ENCODE measurements around the gene ATXN1.

GRCh38 chr6:16475494-16475781, 285.8 kb downstream of the ATXN1 start:
- TF ChIP-seq CREB5 (CRISPR knock-in tag; IDR thresholded peaks at IDR 0.05; ENCODE audit: low read depth) = no peak
- no peak for TF ChIP-seq PATZ1 (CRISPR knock-in tag; IDR thresholded peaks at IDR 0.05; ENCODE audit: borderline replicate concordance)
- TF ChIP-seq CSRNP3 (CRISPR knock-in tag; IDR thresholded peaks at IDR 0.05) = no peak
- no peak for TF ChIP-seq RARB (CRISPR knock-in tag; IDR thresholded peaks at IDR 0.05)
- no peak for TF ChIP-seq ZFP3 (CRISPR knock-in tag; IDR thresholded peaks at IDR 0.05)
- no peak for TF ChIP-seq ZFP30 (CRISPR knock-in tag; IDR thresholded peaks at IDR 0.05)
